Activated CD8-positive, alpha-beta T cell treated with anti-CD3 and anti-CD28 coated beads for 36 hours (primary cell): Measurements from ENCODE around the gene ZNF506. TPM values are rescaled to one million over a fixed set of nuclear protein-coding genes. Genes with fewer than 3 reads are reported as not detected.
"Not testable (repeated sequence)": the region's sequence is repeated elsewhere in the genome, so short reads cannot be mapped to it uniquely, and the experiment has no call there.

ENCODE experiments used
- ATAC-seq: fragments of 200-7000 bp; cut with Tn5 transposase; one replicate; pipeline ENCODE4 v1.10.0; 2021; ENCODE audit warnings: mild to moderate bottlenecking, moderate library complexity
- CTCF ChIA-PET: fragments of 350-600 bp; sonication (Branson Sonifier 250); formaldehyde crosslinking; loops from one replicate; lab custom pipeline; 2021; ENCODE audit warnings: antibody characterized with exemption; lab: Charles Lee
- POLR2A ChIA-PET: fragments of 350-600 bp; sonication (Branson Sonifier 250); formaldehyde crosslinking; loops from one replicate; lab custom pipeline; 2021; ENCODE audit warnings: antibody characterized with exemption; lab: Charles Lee
- DNase-seq: peaks from one replicate; pipeline ENCODE4 v3.0.0-alpha.2; 2020
- H3K27ac Mint-ChIP-seq: one replicate; pipeline ENCODE4 v1.8.0; 2021; ENCODE audit warnings: mild to moderate bottlenecking, mixed read lengths
- H3K27me3 Mint-ChIP-seq: one replicate; pipeline ENCODE4 v1.8.0; 2021; ENCODE audit warnings: mixed read lengths
- H3K36me3 Mint-ChIP-seq: one replicate; pipeline ENCODE4 v1.8.0; 2021; ENCODE audit warnings: low read depth, mixed read lengths
- H3K4me1 Mint-ChIP-seq: one replicate; pipeline ENCODE4 v1.8.0; 2021; ENCODE audit warnings: low read depth, mixed read lengths
- H3K4me3 Mint-ChIP-seq: one replicate; pipeline ENCODE4 v1.8.0; 2021; ENCODE audit warnings: mild to moderate bottlenecking, moderate library complexity, mixed read lengths
- H3K9me3 Mint-ChIP-seq: one replicate; pipeline ENCODE4 v1.8.0; 2021; ENCODE audit warnings: mixed read lengths
- intact Hi-C: fragments of 100-400 bp; cut with micrococcal nuclease; formaldehyde crosslinking; loops from one replicate; pipeline ENCODE4 v1.10.0; 2022
- total RNA-seq, 2 experiments: library from RNA; stranded (reverse); gene quantifications; one replicate each; pipeline ENCODE4 v1.2.3, GENCODE V29; 2021
- TF ChIP-seq, protein P1 (sequence below): fragments of 200-600 bp; IDR thresholded peaks from one replicate; pipeline ENCODE4 v1.8.0; 2022; ENCODE audit warnings: antibody characterized with exemption, mild to moderate bottlenecking

Gene ZNF506
- total RNA-seq, 2 experiments from 2014 or later, result 45.5 to 48.7 TPM

GRCh38 chr19:19782783-19783182 lies 38.8 kb downstream of the ZNF506 start:
- peaks cover 34% of the 10 kb centered on the region for H3K9me3 Mint-ChIP-seq
- H3K4me3 Mint-ChIP-seq, result peak overlapping the region; percentile 8
- DNase-seq, result peak; percentile 82
- ATAC-seq, result peak; percentile 77
- POLR2A ChIA-PET, result interaction anchor here (0.9 to 2.8 kb wide), 4 partner anchors 9 to 119 kb away, joined by 3 to 10 read pairs (median 6); partner anchors contain the start of genes ZNF101 and ZNF506
- TF ChIP-seq, protein P1, sequence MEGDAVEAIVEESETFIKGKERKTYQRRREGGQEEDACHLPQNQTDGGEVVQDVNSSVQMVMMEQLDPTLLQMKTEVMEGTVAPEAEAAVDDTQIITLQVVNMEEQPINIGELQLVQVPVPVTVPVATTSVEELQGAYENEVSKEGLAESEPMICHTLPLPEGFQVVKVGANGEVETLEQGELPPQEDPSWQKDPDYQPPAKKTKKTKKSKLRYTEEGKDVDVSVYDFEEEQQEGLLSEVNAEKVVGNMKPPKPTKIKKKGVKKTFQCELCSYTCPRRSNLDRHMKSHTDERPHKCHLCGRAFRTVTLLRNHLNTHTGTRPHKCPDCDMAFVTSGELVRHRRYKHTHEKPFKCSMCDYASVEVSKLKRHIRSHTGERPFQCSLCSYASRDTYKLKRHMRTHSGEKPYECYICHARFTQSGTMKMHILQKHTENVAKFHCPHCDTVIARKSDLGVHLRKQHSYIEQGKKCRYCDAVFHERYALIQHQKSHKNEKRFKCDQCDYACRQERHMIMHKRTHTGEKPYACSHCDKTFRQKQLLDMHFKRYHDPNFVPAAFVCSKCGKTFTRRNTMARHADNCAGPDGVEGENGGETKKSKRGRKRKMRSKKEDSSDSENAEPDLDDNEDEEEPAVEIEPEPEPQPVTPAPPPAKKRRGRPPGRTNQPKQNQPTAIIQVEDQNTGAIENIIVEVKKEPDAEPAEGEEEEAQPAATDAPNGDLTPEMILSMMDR, result no peak
- H3K4me1 Mint-ChIP-seq, result peaks cover 52% of the 10 kb centered on the region
- peaks cover 87% of the 10 kb centered on the region for H3K36me3 Mint-ChIP-seq
- no peaks in the 10 kb centered on the region for H3K27me3 Mint-ChIP-seq
- peak overlapping the region; percentile 85 for H3K27ac Mint-ChIP-seq
- intact Hi-C loops, result no loop called here
- CTCF ChIA-PET, result no interaction called here

- Mint-ChIP-seq H3K9me3 (peaks cover 34% of the 10 kb centered on the region), H3K36me3 (peaks cover 87% of the 10 kb centered on the region), H3K4me1 (peaks cover 60% of the 10 kb centered on the region), H3K27ac (peak overlapping the region; percentile 85)
- H3K27me3 Mint-ChIP-seq, ATAC-seq, intact Hi-C loops, DNase-seq, H3K4me3 Mint-ChIP-seq: not testable (repeated sequence)
- ChIA-PET POLR2A (interaction anchor here (0.9 to 2.8 kb wide), 5 partner anchors 8 to 118 kb away, joined by 3 to 10 read pairs (median 6); partner anchors contain the start of genes ZNF101 and ZNF506), CTCF (interaction anchor here (0.6 to 1.2 kb wide), 2 partner anchors 50 to 119 kb away, joined by 3 read pairs; partner anchors contain the start of gene ZNF93)
Observed at GRCh38 chr19:19781791-19782190, 39.8 kb downstream of the ZNF506 start.

GRCh38 chr19:19778666-19779065 lies 42.9 kb downstream of the ZNF506 start:
- DNase-seq (no peak), ATAC-seq (no peak)
- intact Hi-C loops, result no loop called here
- H3K9me3 Mint-ChIP-seq, result peaks cover 27% of the 10 kb centered on the region
- POLR2A ChIA-PET, result interaction anchor here (1.1 to 1.2 kb wide), 2 partner anchors 45 to 116 kb away, joined by 3 read pairs; no protein-coding TSS in a partner anchor
- peak overlapping the region; percentile 97 for H3K4me3 Mint-ChIP-seq
- H3K36me3 Mint-ChIP-seq, result peaks cover 60% of the 10 kb centered on the region
- no peaks in the 10 kb centered on the region for H3K27me3 Mint-ChIP-seq
- H3K27ac Mint-ChIP-seq, result peak overlapping the region; percentile 62
- peaks cover 62% of the 10 kb centered on the region for H3K4me1 Mint-ChIP-seq
- TF ChIP-seq, protein P1, result no peak
- CTCF ChIA-PET, result no interaction called here

- H3K36me3 Mint-ChIP-seq, result peaks cover 56% of the 10 kb centered on the region
- CTCF ChIA-PET, result no interaction called here
- H3K4me1 Mint-ChIP-seq, result peaks cover 57% of the 10 kb centered on the region
Observed at GRCh38 chr19:19777692-19778091, 43.9 kb downstream of the ZNF506 start.

GRCh38 chr19:19776206-19777008 lies 45.1 kb downstream of the ZNF506 start:
- ChIA-PET CTCF (interaction anchor here (1.0 to 1.8 kb wide), 12 partner anchors 10 to 244 kb away, joined by 3 to 5 read pairs (median 4); partner anchors contain the start of genes ZNF14, ZNF253 and ZNF506), POLR2A (interaction anchor here (0.6 to 3.8 kb wide), 16 partner anchors 10 to 1362 kb away, joined by 3 to 18 read pairs (median 4); partner anchors contain the start of genes ZNF101, ZNF14, ZNF253 and ZNF506)
- peak; percentile 97 for DNase-seq
- Mint-ChIP-seq H3K4me3 (peak overlapping the region; percentile 97), H3K27me3 (no peaks in the 10 kb centered on the region), H3K4me1 (peaks cover 48% of the 10 kb centered on the region), H3K9me3 (peaks cover 19% of the 10 kb centered on the region), H3K27ac (peak overlapping the region; percentile 94), H3K36me3 (peaks cover 46% of the 10 kb centered on the region)
- TF ChIP-seq, protein P1, result no peak
- ATAC-seq, result peak; percentile 99
- intact Hi-C loops, result loop anchor here (2.0 kb wide), 1 partner anchor 40 kb away; no protein-coding TSS in a partner anchor

More at GRCh38 chr19:19777692-19778091, 43.9 kb downstream of the ZNF506 start:
- Mint-ChIP-seq H3K4me3 (peak overlapping the region; percentile 97), H3K27me3 (no peaks in the 10 kb centered on the region), H3K27ac (peak overlapping the region; percentile 94), H3K9me3 (peaks cover 27% of the 10 kb centered on the region)
- POLR2A ChIA-PET, result interaction anchor here (1.1 to 3.8 kb wide), 3 partner anchors 44 to 115 kb away, joined by 3 to 18 read pairs (median 3); partner anchors contain the start of gene ZNF506
- intact Hi-C loops, result loop anchor here (2.0 kb wide), 1 partner anchor 39 kb away; no protein-coding TSS in a partner anchor
- TF ChIP-seq, protein P1, result no peak
- ATAC-seq, result no peak
- DNase-seq, result no peak
